Stimulated activated CD4-positive, alpha-beta T cell treated with anti-CD3 and anti-CD28 coated beads, Interleukin-4, amount 100 ng/mL, for 48 hours (primary cell): ENCODE measurements around the gene KCNK5.
A peak's percentile ranks its signal among the peaks of the same experiment; 100 is the strongest.

Experiments
- DNase-seq, 2 donors: peaks; one replicate each; pipeline ENCODE4 v3.0.0-alpha.2; 2020; ENCODE audit warnings: low read depth in 2 of 2

The KCNK5 gene

DNA sequence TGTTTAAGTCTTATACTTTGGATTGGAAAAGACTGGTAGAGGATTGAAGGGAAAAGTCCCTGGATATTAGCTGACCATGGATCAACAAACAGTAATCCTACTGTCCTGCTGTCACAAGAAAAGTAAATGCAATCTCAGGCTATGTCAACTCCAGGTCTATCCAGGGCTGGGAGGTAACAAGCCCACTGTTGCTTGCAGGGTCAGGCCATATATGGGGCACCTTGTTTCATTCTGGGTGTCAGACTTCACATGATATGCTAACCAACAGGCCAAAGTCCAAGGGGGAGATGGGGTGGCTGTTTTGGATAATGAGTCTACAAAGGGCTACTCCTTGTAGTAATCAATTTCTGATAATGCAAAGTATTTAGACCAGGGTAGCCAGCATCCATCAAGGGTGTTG lies 30.7 kb downstream of the KCNK5 start:
- DNase-seq, result no peak

DNA sequence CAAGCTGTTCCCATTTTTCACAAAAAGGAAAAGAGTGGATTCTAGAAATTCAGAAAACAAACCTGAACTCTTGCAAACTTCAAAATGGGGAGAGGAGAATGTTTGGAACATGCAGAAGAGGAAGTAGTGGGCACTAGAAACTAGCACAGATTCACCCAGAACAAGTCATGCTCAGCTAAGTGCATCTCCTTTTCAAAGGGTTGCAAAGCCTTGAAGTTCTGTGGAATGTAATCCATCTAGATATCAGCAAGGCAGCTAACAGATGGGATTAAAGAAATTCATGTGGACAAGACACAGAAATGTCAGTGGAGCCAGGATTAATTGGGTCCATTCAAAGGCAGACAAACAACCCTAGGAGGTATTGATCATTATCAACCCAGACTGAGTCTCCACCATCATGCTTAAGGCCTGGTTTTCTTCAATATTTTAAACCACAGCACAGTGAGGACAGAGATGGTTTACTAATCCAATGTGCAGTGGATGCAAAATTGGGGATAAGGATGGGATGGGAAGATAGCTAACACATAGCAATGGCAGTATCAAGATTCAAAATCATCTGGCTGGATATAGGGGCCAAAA lies 31.3 kb downstream of the KCNK5 start:
- DNase-seq, result no peak

DNA sequence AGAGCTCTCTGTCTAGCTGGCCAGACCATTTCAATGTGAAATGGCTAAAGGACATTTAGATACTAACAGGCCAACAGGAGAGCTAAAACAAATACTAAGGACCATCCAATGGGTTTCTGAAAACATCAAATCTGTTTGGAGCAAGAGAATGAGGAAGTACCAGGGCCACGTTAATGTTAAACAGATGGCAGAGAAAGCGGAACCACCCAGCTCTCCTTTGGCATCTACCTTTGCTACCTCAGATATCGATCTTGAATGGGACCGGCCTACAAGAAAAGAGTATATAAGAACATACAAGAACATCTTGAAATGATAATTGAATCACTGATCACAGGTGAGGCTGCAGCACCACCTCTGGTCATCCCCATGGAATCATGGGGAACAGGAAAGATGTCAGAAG lies 31.8 kb downstream of the KCNK5 start:
- no peak for DNase-seq

DNA sequence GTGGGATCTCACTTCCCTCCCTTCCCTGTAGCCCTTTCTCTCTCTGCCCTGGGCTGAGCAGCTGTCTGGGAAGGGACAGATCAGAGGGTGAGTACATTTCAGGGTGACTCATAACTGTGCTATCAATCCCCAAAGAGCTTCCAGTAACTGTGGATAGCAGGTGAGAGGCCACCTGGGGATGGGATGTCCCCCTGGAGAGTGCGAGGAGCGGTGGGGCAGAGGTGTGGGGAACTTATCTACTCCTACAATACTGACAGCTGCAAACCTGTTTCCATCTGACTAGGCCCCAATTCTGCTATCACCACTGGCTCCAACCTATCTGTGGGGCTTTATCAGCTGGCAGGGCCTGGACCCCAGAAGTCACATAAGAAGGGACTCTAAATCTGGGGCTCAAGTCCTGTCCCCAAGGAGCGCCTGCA lies 32.6 kb downstream of the KCNK5 start:
- no peak for DNase-seq

DNA sequence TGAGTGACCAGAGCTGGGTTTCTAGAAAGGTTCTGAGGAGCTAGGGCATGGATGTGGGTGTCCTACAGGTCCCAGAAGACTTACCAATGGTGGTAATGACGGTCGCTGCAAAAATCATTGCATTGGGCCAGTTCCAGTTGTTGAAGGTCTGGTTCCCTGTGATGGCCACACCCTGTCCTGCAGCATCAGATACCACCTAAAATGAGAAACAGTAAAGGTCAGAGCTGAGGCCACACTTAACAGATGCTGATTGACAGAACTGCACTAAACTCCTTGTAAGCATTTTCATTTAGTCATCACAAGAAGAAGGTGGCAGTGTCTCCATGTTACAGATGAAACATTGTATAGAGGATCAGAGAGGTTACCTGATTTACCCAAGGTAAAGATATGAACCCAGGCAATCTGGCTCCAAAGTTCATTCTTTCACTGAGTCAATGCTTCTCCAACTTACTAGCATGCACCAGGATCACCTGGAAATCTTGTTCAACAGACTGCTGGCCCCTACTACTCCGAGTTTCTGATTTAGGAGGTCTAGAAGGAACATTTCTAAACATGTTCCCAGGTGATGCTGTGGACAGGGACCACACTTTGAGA lies 33.4 kb downstream of the KCNK5 start:
- no peak for DNase-seq

DNA sequence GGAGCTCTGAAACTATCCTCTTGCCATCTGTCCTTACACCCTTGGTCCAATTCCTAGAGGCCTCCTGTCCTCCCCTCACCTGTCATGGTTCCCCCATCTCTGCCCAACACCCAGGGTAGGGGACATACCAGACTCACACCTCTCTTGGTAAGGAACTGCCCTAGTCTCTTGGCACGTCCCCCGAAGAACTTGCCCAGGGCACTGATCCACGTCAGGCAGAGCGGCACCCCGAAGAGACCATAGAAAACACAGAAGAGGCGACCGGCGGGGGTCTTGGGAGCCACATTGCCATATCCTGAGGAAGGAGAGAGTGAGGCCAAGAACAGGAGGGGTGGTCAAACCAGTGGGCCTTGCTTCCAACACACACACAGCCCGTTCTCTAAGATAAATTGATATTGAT lies 34.8 kb downstream of the KCNK5 start:
- DNase-seq, result no peak

DNA sequence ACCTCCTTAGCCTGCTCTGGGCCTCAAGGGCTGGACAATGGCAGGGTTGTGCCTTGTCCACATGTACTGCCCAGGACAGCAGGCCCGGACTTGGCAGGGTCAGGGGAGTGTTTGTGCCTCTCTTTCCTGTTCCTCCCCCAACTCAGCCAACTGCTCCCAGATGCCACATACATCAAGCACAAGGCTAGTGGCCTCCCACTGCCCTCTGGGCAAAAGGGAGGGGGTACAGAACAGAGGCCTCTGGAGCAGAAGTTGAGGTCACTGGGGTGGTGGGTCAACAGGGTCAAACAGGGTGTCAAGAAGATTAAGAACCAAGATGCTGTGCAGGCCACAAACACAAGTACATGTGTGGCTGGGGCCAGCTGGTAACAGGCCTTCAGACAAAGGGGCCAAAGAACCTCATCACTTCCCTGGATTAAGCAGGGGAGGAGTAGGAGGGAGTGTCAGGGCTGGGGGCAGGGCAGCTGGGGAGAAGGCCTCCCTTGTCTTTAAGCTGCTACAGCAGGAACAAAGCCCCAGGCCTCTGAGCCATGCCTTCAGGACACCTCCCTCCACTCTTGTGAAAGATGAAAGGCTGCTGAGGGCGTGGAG lies 36.0 kb downstream of the KCNK5 start:
- DNase-seq, result no peak

DNA sequence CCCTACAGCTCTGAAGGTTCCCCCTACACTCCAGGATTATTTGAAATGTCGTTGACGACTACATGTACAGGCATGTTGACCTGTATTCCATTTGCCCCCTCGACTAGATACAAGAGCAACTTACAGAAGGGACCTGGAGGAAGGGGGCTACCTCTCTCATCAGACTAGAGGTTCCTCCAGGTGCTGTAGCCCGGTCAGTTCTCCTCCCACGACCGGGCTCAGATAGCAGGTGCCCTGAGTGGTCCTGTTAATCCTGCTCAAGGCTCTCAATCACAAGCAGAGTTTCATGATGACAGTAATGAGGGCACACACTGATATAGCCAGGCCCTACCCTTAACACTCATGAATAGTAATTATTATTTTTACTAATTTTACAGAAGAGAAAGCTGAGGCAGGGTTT lies 36.5 kb downstream of the KCNK5 start:
- no peak for DNase-seq

DNA sequence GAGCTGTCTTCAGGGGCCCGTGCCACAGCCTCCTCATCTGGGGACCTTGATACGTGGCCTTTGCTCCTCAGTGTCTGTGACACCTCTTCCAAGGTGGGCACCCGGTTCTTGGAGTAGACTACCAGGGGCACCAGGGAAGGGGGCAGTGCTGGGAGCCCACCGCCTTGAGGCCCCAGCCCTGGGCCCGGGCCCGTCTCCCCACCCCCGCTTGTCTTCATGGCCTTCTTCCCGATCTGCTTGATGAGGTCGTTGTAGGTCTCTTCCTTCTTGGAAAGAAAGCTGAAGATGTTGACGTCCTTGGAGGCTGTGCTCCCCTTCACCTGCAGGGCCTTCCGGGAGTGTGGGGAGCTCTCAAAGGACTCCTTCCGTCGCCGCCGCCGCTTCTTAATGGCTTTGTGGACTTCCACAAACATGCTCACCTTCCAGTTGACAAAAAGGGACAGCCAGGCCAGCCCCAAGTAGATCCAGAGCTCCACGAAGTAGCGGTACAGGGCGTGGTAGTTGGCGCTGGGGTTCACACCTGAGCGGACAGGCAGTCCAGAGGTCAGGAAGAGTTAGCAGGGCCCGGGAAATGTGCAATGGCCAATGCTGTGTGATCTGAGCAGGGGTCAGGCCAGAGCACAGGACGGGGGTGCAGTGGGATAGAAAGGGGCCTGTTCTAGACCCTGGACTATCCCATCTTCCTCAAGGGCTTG lies 37.9 kb downstream of the KCNK5 start:
- no peak for DNase-seq

DNA sequence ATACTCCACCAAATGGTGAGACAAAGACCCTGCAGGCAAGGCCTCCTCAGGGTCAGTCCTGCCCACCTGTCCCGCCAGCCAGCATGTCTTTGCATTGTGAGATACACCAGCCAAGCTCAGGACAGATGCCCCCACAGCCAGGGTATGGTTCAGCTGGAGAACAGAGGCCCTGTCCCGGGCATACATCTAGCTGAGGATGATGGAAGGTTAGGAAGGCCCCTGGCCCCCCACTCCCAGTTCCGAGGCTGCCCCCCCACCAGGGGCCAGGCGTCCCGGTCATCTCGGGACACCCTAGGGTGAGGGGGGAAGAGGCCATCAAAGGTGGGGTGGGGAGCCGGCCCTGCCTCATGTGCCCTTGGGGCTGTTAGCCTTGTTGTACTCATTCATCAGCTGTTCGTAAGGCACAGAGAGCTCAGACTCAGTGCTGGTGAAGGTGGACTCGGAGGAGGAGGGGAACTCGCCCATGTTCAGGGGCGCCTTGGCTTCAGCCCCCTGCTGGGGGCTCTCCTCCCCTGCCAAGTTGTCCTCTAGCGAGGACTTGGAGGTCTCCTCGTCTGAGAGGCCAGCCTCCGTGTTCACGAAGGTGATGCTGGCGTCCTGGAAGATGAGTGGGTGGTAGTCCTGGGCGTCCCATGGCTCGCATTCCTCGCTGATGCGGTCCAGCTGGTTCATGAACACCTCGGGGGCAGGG lies 38.6 kb downstream of the KCNK5 start:
- DNase-seq, result no peak

DNA sequence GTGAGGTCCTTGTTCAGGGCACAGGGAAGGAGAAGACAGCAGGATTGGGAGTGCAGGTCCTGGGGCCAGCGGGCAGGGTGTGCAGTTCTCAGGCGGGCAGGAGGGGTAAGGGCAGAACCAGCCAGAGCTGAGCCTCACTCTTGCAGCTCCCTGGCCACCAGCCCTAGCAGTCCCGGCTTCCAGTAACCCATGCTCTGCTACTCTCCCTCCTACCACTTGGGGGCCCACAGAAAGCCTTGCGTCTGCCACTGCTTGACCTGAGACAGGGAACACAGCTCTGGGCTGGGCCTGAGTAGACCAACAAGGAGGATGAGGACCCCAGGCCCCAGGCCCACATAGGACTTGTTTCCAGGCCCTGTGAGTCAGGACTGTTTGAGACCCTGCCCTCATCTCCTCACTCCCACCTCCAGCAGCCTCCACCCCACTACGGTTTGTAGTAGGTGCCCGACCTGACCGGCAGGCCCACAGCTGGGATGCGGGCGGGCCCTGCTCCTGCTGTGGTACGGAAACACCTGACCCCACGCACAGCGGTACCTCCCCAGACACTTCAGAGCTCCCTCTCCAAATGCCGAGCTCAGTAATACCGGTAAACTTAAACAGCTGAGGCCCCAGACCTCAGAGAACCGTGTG lies 39.2 kb downstream of the KCNK5 start:
- DNase-seq, result peak in 1 of 2 donors; percentile 13

DNA sequence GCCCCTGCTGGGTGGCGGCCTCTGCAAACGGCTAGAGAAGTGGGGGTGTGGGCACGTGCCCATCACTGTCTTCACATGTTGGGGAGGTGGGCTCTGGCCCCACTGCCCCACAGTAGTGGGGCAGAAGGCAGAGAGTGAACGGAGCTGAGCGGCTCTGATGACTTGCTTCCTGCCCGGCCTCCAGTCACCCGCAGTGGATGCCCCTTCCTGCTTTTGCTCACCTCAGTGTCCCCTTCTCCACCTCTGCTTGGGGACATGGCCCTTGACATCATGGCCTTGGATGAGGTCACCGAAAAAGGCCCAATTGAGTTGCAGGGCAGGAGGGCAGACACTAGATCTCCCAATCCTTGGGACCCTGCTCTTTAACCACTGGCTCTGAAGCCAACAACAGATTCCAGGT lies 40.1 kb downstream of the KCNK5 start:
- no peak for DNase-seq

DNA sequence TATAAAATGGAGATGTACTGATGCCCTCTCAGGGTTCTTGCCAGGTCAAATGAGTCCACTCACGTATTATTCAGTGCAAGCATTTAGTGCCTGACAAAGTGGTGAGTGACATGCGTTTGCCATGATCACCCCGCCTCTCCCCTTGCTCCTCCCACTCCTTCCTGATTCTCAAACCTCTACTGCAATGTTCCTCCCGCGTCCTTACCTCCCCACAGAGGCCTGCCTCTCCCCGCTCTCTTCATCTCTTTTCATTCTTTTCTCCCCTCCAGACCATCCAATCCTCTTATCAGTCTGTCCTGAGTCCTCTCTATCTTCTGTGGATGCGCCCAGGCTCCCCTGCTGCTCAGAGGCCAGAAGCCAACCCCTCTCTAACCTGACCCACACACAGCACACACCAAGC lies 40.7 kb downstream of the KCNK5 start:
- no peak for DNase-seq

DNA sequence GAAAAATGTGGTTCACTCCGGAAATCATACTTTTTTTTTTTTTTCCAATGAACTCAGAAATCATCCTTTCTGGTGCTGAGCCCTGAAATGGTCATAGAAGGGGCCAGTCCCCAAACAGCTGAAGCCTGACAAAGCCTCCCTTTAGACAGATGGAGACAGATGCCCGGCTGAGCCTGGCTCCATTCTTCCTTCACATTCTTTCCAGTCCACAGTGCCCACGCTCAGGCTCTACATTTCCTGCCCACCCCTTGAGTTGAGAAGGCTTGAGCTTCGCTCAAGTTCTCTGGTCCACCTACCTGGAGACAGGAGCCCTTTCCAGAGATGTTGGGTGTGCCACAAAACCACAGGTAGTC lies 41.2 kb downstream of the KCNK5 start:
- DNase-seq, result no peak

DNA sequence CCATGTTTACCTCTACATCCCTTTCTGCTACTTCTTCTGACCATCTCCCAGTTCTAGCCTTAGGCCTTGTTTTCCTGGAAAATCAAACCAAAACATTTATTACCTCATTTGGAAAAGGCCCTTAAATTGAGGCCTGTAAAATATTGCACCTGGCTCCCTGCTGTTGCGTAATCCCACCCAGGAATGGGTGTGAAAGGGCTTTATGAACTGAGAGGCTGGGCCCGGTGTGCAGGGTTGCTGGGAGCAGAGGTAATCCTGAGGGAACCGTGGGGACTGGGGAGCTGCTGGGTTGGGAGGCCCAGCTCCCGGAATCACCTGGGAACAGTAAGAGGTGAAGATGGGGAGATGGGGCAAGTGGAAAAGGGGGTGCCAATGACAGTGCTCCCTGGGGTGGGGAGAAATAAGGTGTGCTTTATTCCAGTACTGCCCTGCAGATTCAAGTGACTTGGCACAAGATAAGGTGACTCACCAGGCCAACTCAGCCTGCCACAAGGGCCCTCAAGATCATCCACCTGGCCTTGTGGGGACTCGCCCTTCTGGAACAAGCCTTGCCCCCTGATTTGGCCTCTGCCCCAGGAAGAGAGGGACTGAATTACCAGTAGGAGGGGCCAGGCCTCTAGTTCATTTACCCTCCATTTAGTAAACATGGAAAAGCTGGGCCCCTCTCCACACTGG lies 44.2 kb downstream of the KCNK5 start:
- DNase-seq, result no peak

DNA sequence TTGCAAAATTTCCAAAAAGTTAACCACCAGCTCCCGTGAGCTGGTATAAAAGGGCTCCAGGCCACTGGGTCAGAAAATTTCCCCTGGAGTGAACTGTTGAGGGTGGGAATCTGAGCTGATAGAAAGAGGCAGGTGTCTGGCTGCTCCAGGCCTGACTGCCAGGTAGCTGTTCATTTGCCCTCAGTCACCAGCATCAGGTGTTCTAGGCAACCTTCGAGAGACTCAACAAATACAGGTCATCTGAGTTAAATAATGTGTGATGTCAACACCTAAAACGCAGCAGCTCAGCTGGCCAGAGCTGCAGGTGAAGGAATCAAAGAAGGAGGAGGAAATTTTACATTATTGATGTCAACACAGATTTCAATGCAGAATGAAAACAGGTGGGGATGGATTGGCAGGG lies 46.7 kb downstream of the KCNK5 start:
- DNase-seq, result no peak

DNA sequence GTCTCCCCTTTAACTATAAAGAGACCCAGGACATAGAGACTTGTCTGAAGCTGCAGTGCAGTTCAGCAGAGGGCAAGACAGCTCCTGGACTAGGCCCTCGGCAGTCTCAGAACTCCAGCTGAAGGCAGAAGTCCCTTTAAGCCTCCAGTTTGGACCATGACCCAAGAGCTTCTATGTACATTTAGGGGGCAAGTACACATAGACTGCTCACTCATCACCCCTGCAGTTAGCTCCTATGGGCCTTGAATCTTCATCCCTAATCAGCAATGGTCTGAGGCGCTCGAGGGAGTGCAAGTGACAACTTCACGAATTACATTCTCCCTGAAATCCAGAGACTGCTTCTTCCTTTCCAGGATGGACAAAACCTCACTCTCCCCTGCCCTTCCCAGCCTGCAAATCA lies 47.4 kb downstream of the KCNK5 start:
- DNase-seq, result no peak

DNA sequence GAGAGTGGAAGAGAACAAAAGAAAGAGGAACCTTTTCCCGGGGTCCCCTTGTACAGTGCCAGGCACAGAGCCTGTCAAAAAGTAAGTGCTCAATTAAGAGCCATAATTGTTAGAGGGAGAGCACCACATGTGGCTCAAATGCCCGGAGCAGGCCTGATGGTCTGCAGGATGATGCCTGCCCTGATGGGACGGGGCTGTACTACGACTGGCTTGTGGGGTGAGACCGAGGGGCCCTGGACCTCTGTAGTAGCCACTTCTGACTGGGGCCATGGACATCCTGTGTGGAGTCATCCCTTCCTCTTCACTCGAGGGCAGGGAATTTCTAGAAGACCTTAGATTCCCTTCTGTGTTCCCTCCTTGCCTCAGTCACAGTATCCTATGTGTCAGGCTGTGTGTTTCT lies 47.9 kb downstream of the KCNK5 start:
- DNase-seq, result no peak

DNA sequence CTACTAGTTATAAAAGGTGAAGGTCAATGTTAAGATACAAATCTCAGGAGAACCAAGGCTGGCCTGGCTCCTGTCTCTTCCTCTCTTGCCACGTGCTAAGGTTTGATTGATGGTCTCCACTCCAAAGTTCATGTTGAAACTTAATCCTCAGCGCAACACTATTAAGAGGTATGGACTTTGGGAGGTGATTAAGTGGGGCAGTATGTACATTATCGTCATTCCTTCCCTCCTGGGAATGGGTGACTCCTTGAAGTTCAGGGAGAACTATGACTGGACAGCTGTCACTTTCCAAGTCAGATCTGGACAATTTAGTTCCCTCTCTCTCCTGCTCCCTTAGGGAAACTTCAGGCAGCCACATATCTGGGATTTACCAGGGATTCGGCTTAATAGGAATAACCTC lies 50.5 kb downstream of the KCNK5 start:
- no peak for DNase-seq

DNA sequence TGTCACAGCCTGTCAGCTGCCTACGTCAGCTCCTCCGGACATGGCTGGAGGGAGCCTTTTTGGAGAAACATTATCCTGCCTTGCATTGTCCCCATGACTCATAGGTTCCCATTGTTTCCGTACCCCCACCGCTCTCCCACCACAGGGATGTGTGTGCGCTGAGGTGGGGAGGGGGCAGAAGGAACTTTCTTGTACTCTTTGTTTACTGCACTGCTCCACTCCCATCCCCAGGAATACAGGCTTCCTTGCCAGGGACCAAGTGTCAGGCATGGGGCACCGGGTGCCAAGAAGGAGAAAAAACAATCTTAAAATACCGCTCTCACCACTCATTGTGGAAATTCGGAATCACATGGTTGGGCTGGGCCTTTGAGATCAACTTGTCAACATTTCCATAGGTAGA lies 51.0 kb downstream of the KCNK5 start:
- DNase-seq, result no peak

DNA sequence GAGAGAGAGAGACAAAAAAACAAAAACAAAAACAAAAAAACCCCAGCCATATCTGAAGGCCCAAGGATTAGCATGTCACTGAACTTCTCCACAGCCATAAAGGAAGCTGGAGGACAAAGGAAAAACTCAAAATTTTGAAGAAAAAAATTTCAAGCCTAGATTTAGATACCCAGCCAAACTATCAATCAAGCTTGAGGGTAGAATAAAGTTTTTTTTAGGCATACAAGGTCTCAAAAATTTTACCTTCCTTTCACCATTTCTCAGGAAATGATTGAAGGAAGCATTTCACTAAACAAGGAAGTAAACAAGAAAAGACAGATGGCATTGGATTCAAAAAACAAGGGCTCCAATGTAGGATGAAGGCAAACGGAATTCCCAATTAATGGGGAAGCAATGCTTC lies 52.1 kb downstream of the KCNK5 start:
- DNase-seq, result no peak

DNA sequence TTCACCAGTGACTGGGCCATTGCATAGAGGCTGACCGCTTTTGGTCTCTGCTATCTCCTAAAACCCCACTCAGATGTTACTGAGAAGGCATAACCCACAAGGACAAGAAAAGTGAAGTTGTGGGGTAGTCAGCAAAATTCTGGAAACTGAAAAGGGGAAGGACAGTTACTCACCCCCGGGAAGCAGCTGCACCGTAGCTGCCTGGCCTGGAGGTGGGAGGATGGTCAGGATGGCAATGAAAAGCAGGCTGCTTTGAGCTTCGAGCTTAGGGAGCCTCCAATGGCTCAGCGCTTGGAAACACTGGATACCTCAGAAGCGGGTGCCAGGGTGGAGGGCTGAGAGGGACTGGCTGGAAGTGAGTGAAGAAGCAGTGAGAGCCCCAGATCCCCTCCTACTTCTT lies 56.0 kb downstream of the KCNK5 start:
- no peak for DNase-seq
